ENCODE measurements around the gene ST3GAL6. TPM values are rescaled to one million over a fixed set of nuclear protein-coding genes. Genes with fewer than 3 reads are reported as not detected.
A peak's percentile ranks its signal among the peaks of the same experiment; 100 is the strongest.

The ST3GAL6 gene, protein sequence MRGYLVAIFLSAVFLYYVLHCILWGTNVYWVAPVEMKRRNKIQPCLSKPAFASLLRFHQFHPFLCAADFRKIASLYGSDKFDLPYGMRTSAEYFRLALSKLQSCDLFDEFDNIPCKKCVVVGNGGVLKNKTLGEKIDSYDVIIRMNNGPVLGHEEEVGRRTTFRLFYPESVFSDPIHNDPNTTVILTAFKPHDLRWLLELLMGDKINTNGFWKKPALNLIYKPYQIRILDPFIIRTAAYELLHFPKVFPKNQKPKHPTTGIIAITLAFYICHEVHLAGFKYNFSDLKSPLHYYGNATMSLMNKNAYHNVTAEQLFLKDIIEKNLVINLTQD
- polyA plus RNA-seq (ENCODE audit: insufficient read length in 4 of 4) = 10 to 100 TPM; 64.7 to 94.6 (median 66.4) TPM

- DNase-seq (ENCODE audit: low read depth in 4 of 4, low spot score in 2 of 4) = no peak
These were observed at the start of gene ST3GAL6 for GRCh38 chr3:98763076-98763475. ST3GAL6 (plus strand) TSS chr3:98763340; CDS start chr3:98768441, 5,101 bp downstream.

DNA sequence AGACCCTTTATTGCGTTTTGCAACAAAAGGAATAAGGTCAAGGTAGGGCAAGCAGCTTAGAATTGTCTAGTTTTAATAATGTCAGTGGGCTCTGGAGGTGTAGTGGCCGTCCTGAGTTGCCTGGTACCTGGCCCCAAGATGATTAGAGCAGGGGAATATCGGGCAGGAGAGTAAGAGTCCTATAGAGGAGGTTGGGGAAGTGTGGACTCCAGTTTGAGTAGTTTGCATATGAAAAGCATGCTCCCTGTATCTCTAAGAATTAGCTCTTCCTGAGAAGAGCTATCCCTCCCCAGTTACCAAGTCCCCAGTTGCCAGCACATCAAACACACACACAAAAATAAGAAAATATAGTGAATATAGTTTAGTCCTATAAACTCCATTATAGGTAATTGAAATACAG is 49.2 kb upstream of the ST3GAL6 start:
- DNase-seq (ENCODE audit: low read depth in 4 of 4, low spot score in 2 of 4) = no peak

DNA sequence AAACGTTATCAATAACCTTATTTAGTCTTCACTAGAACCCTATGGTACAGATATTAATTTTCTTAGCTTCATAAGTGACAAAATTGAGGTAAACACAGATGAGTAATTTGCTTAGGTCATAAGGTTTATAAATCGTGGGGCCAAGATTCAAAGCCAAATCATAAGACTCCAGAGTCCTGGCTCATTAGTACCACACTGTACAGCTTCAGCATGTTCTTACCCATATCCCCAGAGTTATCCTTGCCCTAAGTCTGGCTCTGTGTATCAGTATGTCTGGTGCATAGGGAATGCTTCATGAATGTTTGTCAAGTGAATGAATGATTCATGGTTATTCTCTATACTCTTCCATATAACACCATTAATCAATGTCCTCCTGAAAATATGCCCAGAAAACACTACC is 45.6 kb upstream of the ST3GAL6 start:
- no peak for DNase-seq (ENCODE audit: low read depth in 4 of 4, low spot score in 2 of 4)

GRCh38 chr3:98718730-98719129 is 44.4 kb upstream of the ST3GAL6 start:
- no peak for DNase-seq (ENCODE audit: low read depth in 4 of 4, low spot score in 2 of 4)

DNA sequence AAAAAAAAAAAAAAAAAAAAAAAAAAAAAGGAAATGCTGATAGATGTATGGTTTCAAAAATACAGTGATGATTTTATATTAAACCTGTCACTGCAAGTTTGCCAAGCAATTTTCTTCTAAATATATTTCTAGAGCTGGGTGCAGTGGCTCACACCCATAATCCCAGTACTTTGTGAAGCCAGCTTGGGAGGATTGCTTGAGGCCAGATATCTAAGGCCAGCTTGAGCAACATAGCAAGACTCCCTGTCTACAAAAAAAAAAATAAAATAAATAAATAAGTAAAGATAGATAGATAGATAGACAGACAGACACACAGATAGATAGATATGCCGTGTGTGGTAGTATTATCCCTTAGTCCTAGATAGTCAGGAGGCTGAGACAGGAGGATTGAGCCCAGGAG is 41.4 kb upstream of the ST3GAL6 start:
- DNase-seq (ENCODE audit: low read depth in 4 of 4, low spot score in 2 of 4) = no peak

- no peak for DNase-seq (ENCODE audit: low read depth in 4 of 4, low spot score in 2 of 4)
These were observed 40.8 kb upstream of the ST3GAL6 start for GRCh38 chr3:98722389-98722788.

- no peak for DNase-seq (ENCODE audit: low read depth in 4 of 4, low spot score in 2 of 4)
These were observed 37.8 kb upstream of the ST3GAL6 start for GRCh38 chr3:98725352-98725751.

- DNase-seq (ENCODE audit: low read depth in 4 of 4, low spot score in 2 of 4) = no peak
These were observed 37.1 kb upstream of the ST3GAL6 start for GRCh38 chr3:98726084-98726483.

DNA sequence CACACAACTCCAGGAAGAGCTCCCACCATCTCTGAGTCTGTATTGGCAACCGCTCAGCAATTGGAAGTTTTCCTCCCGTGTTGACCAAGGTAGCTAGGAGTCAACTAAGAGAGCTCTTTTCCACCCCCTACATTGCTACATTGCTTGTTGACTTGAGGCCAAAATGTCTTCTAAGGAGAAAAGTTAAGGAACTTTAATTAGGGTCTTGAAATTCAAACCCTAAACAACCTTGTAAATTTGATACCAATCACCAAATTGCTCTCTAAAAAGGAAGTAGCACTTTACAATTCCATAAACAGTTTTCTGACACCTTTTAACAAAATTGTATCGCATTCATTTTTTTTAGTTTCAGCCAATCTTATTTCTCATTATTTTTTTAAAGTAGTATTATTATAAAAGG is 35.5 kb upstream of the ST3GAL6 start:
- no peak for DNase-seq (ENCODE audit: low read depth in 4 of 4, low spot score in 2 of 4)

DNA sequence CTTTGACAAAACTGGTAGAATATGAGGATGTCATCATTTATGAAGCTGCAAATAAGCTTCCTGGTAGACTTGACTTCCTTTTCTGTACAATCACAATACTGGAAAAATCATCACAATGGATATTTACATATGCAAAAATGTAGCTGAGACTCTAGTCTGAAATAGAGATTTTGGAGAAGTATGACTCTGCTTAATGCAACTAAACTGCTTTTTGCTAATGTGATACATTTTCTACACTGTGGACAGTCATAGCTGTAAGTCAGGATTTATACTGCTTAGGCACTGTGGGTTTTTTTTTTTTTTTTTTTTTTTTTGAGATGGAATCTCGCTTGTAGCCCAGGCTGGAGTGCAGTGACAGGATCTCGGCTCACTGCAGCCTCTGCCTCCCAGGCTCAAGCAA is 34.5 kb upstream of the ST3GAL6 start:
- DNase-seq (ENCODE audit: low read depth in 4 of 4, low spot score in 2 of 4) = no peak

DNA sequence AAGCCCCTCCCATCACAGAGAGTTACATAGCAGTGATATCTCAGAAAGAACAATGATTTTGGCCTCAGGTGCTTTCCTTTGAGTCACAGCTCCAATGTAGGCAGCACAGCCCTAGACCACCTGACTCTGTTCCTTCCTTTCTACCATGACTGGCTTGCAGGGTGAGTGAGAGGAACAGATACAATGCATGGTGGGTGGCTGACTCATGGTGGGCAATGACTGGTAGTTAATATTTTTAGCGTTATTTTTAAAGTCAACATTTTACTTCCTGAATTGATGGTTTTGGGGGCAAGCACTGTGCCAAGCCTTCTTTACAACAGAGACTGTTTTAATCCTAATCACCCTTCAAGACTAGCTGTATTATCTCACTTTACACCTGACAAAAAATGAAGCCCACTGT is 32.8 kb upstream of the ST3GAL6 start:
- no peak for DNase-seq (ENCODE audit: low read depth in 4 of 4, low spot score in 2 of 4)

DNA sequence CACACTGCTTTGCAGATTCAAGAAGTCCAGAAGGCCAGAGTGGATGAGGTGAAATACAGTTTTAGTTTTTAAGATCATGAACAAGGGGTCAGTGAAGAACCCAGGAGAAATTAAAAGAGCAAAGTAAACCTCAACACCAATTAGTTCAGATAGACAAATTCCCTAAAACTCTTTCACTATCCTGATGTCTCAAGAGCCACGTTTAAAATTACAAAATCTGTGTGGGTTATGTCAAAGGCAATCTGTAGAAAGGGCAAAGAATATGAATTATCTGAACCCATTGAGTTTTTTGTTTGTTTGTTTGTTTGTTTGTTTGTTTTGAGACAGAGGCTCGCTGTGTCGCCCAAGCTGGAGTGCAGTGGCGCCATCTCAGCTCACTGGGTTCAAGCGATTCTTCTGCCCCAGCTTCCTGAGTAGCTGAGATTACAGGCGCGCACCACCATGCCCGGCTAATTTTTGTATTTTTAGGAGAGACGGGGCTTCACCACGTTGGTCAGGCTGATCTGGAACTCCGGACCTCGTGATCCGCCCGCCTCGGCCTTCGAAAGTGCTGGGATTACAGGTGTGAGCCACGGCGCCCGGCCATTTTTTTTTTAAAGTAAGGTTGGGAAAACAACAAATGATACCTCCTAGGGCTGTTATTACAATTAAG is 32.1 kb upstream of the ST3GAL6 start:
- no peak for DNase-seq (ENCODE audit: low read depth in 4 of 4, low spot score in 2 of 4)

GRCh38 chr3:98731720-98732285 is 31.3 kb upstream of the ST3GAL6 start:
- DNase-seq (ENCODE audit: low read depth in 4 of 4, low spot score in 2 of 4) = no peak

- DNase-seq (ENCODE audit: low read depth in 4 of 4, low spot score in 2 of 4) = peak; percentile 37 to 50 (median 38)
These were observed 30.7 kb upstream of the ST3GAL6 start for GRCh38 chr3:98732286-98733052.

DNA sequence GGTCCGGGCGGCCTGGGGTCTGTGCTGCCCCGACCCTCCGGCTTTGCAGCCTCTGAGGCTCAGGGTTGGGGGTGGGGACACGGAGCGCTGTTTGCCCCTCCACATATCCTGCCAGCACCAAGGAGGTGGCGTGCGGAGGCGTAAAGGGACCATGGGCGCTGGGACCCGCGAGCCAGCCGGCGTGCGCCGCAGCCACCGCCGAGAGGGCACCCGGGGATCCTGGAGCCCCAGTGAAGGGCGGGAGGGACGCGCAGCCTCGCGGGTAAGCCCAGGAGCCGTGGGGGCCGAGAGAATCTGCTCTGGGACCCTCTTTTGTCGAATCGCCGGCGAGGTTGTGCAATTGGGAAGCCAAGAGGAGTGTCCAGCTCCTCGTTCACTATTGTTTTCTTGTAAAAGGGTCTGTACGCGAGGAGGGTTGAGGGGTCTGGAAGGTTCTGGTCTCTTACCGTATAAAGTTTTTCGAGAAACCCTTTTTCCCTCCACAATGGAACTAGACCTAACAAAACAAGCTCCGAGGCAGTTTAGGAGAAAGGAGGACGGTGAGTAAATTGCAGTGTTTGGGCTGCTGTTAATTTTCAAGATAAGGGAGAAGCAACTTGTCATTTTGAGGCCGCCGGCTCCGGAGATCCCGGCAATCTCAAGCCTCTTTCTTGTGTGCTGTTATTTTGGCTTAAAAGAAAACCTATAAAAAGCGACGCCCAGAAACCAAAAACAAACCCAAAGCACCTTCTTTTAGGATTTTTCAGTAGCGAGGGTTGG is 29.9 kb upstream of the ST3GAL6 start:
- DNase-seq (ENCODE audit: low read depth in 4 of 4, low spot score in 2 of 4) = peak; percentile 22 to 59 (median 36)

- DNase-seq (ENCODE audit: low read depth in 4 of 4, low spot score in 2 of 4) = peak; percentile 9 to 50 (median 48)
These were observed 29.3 kb upstream of the ST3GAL6 start for GRCh38 chr3:98733812-98734281.

DNA sequence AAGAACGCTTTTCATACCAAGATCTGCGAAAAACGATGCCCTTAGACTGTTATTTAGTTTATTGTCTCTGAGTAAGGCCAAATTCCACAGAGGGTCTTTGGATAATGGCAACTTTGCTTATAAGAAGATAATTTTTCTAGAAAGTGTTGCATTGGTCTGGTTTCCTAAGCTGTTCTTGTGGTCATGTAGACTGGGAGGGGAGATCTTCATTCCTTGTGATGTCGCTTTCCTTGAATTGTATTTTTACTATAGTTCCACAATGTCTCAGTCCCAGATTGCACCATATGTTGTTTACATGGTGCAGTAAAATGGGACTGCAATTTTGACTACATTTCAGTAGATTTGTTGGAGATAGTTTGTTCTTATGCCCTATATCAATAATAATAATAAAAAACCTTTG is 28.8 kb upstream of the ST3GAL6 start:
- DNase-seq (ENCODE audit: low read depth in 4 of 4, low spot score in 2 of 4) = no peak

GRCh38 chr3:98734735-98735134 is 28.4 kb upstream of the ST3GAL6 start:
- DNase-seq (ENCODE audit: low read depth in 4 of 4, low spot score in 2 of 4) = no peak

DNA sequence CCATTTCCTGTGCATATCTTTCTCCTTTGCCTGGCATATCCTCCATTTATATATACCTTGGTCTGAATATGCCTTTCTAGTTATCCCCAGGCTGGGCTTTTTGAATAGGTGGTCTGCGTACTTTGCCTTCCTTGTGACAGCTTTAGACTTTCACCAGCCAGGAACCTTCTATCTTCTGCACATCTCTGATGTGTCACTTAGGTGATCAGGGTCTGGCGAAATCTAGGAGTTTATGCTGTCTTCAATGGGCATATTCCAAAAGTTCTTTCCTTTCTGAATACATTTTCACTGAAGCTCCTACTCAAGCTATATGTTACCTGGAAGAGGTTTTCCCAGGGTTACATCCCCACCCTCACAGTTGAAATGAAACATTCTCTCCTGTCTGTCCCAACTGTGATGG is 27.8 kb upstream of the ST3GAL6 start:
- DNase-seq (ENCODE audit: low read depth in 4 of 4, low spot score in 2 of 4) = no peak

GRCh38 chr3:98735761-98736269 is 27.3 kb upstream of the ST3GAL6 start:
- no peak for DNase-seq (ENCODE audit: low read depth in 4 of 4, low spot score in 2 of 4)

Measured in left renal cortex interstitium (tissue), 4 donors.